Tibial artery (tissue), 4 donors: ENCODE results near the gene RBM47.

Experiments used
- DNase-seq, 2 donors: peaks; one replicate each; pipeline ENCODE4 v3.0.0-alpha.2; 2019
- H3K27ac ChIP-seq, 2 donors: fragments of 200-600 bp; sonication (generic) in 1 of 2; 1 replicate in 1 of 2; 2 replicates in 1 of 2; pipeline ENCODE4 v1.5.1; 2018 to 2019; ENCODE audit warnings: mild to moderate bottlenecking in 1 of 2
- H3K27me3 ChIP-seq, 2 donors: fragments of 200-600 bp; sonication (generic) in 1 of 2; one replicate each; pipeline versions ENCODE4 v1.5.1 to v1.6.0; 2016 to 2019
- H3K36me3 ChIP-seq, 3 donors: fragments of 200-600 bp; sonication (generic) in 2 of 3; one replicate each; pipeline ENCODE4 v1.5.1; 2016 to 2019; ENCODE audit warnings: mild to moderate bottlenecking in 2 of 3
- H3K4me1 ChIP-seq, 4 donors: fragments of 200-600 bp; sonication (generic) in 2 of 4; 1 replicate in 3 of 4; 2 replicates in 1 of 4; pipeline ENCODE4 v1.5.1; 2016 to 2019
- H3K4me3 ChIP-seq, 2 donors: fragments of 200-600 bp; sonication (generic) in 1 of 2; 1 replicate in 1 of 2; 2 replicates in 1 of 2; pipeline ENCODE4 v1.5.1; 2018 to 2019; ENCODE audit warnings: mild to moderate bottlenecking in 2 of 2
- H3K9me3 ChIP-seq, 3 donors: fragments of 200-600 bp; sonication (generic) in 1 of 3; one replicate each; pipeline ENCODE4 v1.5.1; 2016 to 2019
- intact Hi-C: fragments of 100-400 bp; cut with DNase I; formaldehyde crosslinking; loops from one replicate; pipeline ENCODE4 v1.15.0; 2023; ENCODE audit warnings: low total_unique reads
- TF ChIP-seq, protein P1 (sequence below), 2 experiments: fragments of 200-600 bp in 1 of 2; fragments of 450-650 bp in 1 of 2; IDR thresholded peaks; one replicate each; pipeline ENCODE4 v1.5.1; 2017 to 2019; ENCODE audit warnings: antibody characterized with exemption in 2 of 2, mild to moderate bottlenecking in 1 of 2, moderate library complexity in 1 of 2

The RBM47 gene

DNA sequence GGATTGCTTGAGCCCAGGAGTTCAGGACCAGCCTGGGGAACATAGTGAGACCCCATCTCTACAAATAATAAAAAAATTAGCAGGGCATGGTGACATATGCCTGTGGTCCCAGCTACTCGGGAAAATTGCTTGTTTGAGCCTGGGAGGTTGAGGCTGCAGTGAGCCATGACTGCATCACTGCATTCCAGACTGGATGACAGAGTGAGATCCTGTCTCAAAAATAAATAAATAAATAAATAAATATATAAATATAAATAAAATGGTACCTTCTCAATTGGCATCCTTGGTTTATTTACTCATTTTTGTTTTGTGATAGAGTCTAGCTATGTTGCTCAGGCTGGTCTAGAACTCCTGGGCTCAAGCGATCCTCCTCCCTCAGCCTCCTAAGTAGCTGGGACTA is 150.3 kb downstream of the RBM47 start:
- peaks cover 0 to 4% of the 10 kb centered on the region in 2 donors for H3K27me3 ChIP-seq
- intact Hi-C loops: no loop called here
- no peaks in the 10 kb centered on the region for H3K9me3 ChIP-seq
- TF ChIP-seq, protein P1, sequence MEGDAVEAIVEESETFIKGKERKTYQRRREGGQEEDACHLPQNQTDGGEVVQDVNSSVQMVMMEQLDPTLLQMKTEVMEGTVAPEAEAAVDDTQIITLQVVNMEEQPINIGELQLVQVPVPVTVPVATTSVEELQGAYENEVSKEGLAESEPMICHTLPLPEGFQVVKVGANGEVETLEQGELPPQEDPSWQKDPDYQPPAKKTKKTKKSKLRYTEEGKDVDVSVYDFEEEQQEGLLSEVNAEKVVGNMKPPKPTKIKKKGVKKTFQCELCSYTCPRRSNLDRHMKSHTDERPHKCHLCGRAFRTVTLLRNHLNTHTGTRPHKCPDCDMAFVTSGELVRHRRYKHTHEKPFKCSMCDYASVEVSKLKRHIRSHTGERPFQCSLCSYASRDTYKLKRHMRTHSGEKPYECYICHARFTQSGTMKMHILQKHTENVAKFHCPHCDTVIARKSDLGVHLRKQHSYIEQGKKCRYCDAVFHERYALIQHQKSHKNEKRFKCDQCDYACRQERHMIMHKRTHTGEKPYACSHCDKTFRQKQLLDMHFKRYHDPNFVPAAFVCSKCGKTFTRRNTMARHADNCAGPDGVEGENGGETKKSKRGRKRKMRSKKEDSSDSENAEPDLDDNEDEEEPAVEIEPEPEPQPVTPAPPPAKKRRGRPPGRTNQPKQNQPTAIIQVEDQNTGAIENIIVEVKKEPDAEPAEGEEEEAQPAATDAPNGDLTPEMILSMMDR (IDR thresholded peaks at IDR 0.05): no peak
- DNase-seq: no peak
- no peak overlapping the region for H3K4me3 ChIP-seq
- no peaks in the 10 kb centered on the region for H3K4me1 ChIP-seq
- H3K27ac ChIP-seq: no peak overlapping the region
- no peaks in the 10 kb centered on the region for H3K36me3 ChIP-seq

- H3K27ac ChIP-seq: no peak overlapping the region
- H3K36me3 ChIP-seq: no peaks in the 10 kb centered on the region
- TF ChIP-seq, protein P1 (IDR thresholded peaks at IDR 0.05): no peak
- no peak overlapping the region for H3K4me3 ChIP-seq
- intact Hi-C loops: no loop called here
- H3K27me3 ChIP-seq: no peaks in the 10 kb centered on the region
- DNase-seq: no peak
- H3K9me3 ChIP-seq: no peaks in the 10 kb centered on the region
- H3K4me1 ChIP-seq: no peaks in the 10 kb centered on the region
These were observed 154.1 kb downstream of the RBM47 start for GRCh38 chr4:40475609-40476008.

GRCh38 chr4:40473578-40474388 is 155.9 kb downstream of the RBM47 start:
- Histone ChIP-seq H3K27ac (no peak overlapping the region), H3K4me3 (no peak overlapping the region), H3K36me3 (no peaks in the 10 kb centered on the region), H3K4me1 (no peaks in the 10 kb centered on the region), H3K27me3 (no peaks in the 10 kb centered on the region), H3K9me3 (no peaks in the 10 kb centered on the region)
- intact Hi-C loops: no loop called here
- TF ChIP-seq, protein P1 (IDR thresholded peaks at IDR 0.05): no peak
- DNase-seq: no peak

GRCh38 chr4:40471923-40472322 is 157.7 kb downstream of the RBM47 start:
- Histone ChIP-seq H3K9me3 (no peaks in the 10 kb centered on the region), H3K36me3 (no peaks in the 10 kb centered on the region), H3K4me3 (no peak overlapping the region), H3K4me1 (no peaks in the 10 kb centered on the region), H3K27ac (no peak overlapping the region), H3K27me3 (no peaks in the 10 kb centered on the region)
- no peak for DNase-seq
- intact Hi-C loops: no loop called here
- TF ChIP-seq, protein P1 (IDR thresholded peaks at IDR 0.05): no peak

GRCh38 chr4:40466789-40467188 is 162.9 kb downstream of the RBM47 start:
- intact Hi-C loops: no loop called here
- no peak overlapping the region for H3K4me3 ChIP-seq
- no peaks in the 10 kb centered on the region for H3K27me3 ChIP-seq
- H3K4me1 ChIP-seq: no peaks in the 10 kb centered on the region
- TF ChIP-seq, protein P1 (IDR thresholded peaks at IDR 0.05): no peak
- no peaks in the 10 kb centered on the region for H3K9me3 ChIP-seq
- DNase-seq: no peak
- H3K27ac ChIP-seq: no peak overlapping the region
- no peaks in the 10 kb centered on the region for H3K36me3 ChIP-seq
